HL-60 (cell line): ENCODE measurements around the gene CLASP2.
"Not testable (repeated sequence)": the region's sequence is repeated elsewhere in the genome, so short reads cannot be mapped to it uniquely, and the experiment has no call there.

ENCODE experiments used
- DNase-seq, 2 experiments: peaks; one replicate each; pipeline ENCODE4 v3.0.0-alpha.2; 2010 to 2020; ENCODE audit warnings: low read depth in 1 of 2, low spot score in 1 of 2
- H3K27ac ChIP-seq: fragments of 250-450 bp; sonication (Bioruptor Pico); replicated peaks from 2 replicates; pipeline ENCODE4 v1.5.1; 2020; ENCODE audit warnings: mild to moderate bottlenecking, moderate library complexity
- H3K27me3 ChIP-seq: fragments of 250-450 bp; sonication (Bioruptor Pico); 2 replicates; pipeline ENCODE4 v1.5.1; 2021; ENCODE audit warnings: mild to moderate bottlenecking, moderate library complexity; ENCODE audit not compliant: insufficient read depth, poor library complexity, severe bottlenecking
- H3K4me3 ChIP-seq: replicated peaks from 2 replicates; pipeline ENCODE4 v1.5.1; 2011; ENCODE audit warnings: mild to moderate bottlenecking, control low read depth, low read length; ENCODE audit not compliant: insufficient read depth
- CTCF ChIP-seq: IDR thresholded peaks from one replicate; pipeline ENCODE4 v1.5.1; 2011; ENCODE audit warnings: low read length, control low read depth, inconsistent platforms; ENCODE audit not compliant: insufficient read depth
- GABPA ChIP-seq: IDR thresholded peaks from 2 replicates; pipeline ENCODE4 v1.6.1; 2012; ENCODE audit warnings: low read depth
- POLR2AphosphoS5 ChIP-seq: IDR thresholded peaks from 2 replicates; pipeline ENCODE4 v1.6.1; 2012; ENCODE audit warnings: low read depth
- REST ChIP-seq: IDR thresholded peaks from 2 replicates; pipeline ENCODE4 v1.6.1; 2012; ENCODE audit warnings: low read depth; ENCODE audit not compliant: insufficient replicate concordance
- SPI1 ChIP-seq: IDR thresholded peaks from 2 replicates; pipeline ENCODE4 v1.6.1; 2012; ENCODE audit warnings: low read depth, mild to moderate bottlenecking, borderline replicate concordance
- long read RNA-seq: library from polyadenylated mRNA; unstranded; transcript quantifications from one replicate; pipeline ENCODE4 v2.0.0, GENCODE V29; 2020

The CLASP2 gene
- long read RNA-seq, partial matches to known transcripts: 27 of 45 reads
- long read RNA-seq, other reads (novel, unspliced or antisense): 18 of 45 reads

- H3K27me3 ChIP-seq: no peaks in the 10 kb centered on the region
- DNase-seq: peak; percentile 60 to 88
- TF ChIP-seq SPI1 (0 out of 2 replicates have a peak, but pooled peaks have one; percentile 2), POLR2AphosphoS5 (peak; percentile 68; the same call in 1 of the 2 replicates), GABPA (no peak)
- H3K4me3 ChIP-seq: peak within 1 kb of the TSS; percentile 93
- H3K27ac ChIP-seq: peak within 1 kb of the TSS; percentile 83
Observed at GRCh38 chr3:33717866-33718594, at the start of gene CLASP2. CLASP2 (minus strand) TSS chr3:33718254; CDS start chr3:33718002, 252 bp downstream.

DNA sequence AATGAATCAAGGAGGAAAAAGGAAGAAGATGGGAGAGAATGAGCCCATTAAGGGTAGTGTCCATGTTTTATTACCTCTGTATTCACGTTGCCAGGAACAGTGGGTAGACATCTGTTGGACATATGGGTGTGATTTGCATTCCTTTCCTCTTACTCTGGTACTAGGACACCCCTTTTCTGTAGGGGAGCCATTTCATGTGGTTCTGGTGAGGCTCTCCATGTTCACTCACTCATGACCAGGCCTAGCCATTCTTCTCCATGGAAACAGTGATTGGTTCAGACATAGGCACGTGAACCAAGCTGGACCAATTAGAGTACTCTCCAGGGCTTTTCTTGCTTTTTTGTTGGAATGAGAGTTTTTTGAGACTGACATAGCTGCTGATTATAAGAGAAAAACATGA lies 40.8 kb upstream of the CLASP2 start:
- Histone ChIP-seq H3K4me3 (no peak overlapping the region), H3K27ac (no peak overlapping the region), H3K27me3 (no peaks in the 10 kb centered on the region)
- TF ChIP-seq REST (no peak), GABPA (no peak), SPI1 (no peak), CTCF (no peak), POLR2AphosphoS5 (no peak)
- DNase-seq: no peak

DNA sequence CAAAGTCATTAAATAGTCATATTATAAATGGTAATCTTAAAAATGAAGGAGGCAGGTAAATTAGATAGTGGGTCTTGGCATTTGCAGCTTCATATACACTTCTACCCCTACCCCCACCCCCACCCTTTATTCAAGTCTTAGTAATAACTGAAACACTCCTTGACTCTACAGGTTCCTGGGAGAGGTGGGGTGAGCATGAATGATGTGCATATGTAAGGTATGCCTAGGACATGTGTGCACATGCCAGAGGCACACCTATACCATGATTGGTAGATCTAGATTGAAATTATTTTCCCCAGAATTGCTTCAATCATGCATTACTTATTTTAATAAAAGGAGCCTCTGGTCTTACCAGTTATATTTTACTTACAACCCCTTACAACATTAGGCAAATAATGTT lies 40.2 kb upstream of the CLASP2 start:
- no peak overlapping the region for H3K27ac ChIP-seq
- no peak for TF ChIP-seq POLR2AphosphoS5
- TF ChIP-seq REST: no peak
- no peak for TF ChIP-seq SPI1
- no peak for TF ChIP-seq CTCF
- TF ChIP-seq GABPA: no peak
- no peak overlapping the region for H3K4me3 ChIP-seq
- no peaks in the 10 kb centered on the region for H3K27me3 ChIP-seq
- DNase-seq: no peak

DNA sequence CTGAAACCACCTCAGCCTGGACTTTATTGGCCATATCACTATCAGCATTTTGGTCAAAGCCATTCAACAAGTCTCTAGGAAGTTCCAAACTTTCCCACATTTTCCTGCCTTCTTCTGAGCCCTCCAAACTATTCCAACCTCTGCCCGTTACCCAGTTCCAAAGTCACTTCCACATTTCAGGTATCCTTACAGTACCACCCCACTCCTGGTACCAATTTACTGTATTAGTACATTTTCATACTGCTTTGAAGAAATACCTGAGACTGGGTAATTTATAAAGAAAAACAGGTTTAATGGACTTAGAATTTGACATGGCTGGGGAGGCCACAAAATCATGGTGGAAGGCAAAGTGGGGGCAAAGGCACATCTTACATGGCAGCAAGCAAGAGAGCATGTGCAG lies 36.3 kb upstream of the CLASP2 start:
- not testable (repeated sequence) for H3K4me3 ChIP-seq, DNase-seq, H3K27ac ChIP-seq, H3K27me3 ChIP-seq
